Esophagus squamous epithelium (tissue), 4 donors: Measurements from ENCODE around the gene KIF26B.

Experiments used
- CTCF ChIP-seq, 6 experiments: fragments of 450-650 bp in 4 of 6; fragments of 200-600 bp in 2 of 6; sonication (generic) in 2 of 6; IDR thresholded peaks; one replicate each; pipeline ENCODE4 v1.5.1; 2016 to 2019; ENCODE audit warnings: antibody characterized with exemption in 6 of 6, mild to moderate bottlenecking in 4 of 6, moderate library complexity in 4 of 6
- POLR2A ChIP-seq, 4 donors: fragments of 450-650 bp; IDR thresholded peaks; one replicate each; pipeline ENCODE4 v1.6.1; 2017; ENCODE audit warnings: antibody characterized with exemption in 4 of 4, mild to moderate bottlenecking in 4 of 4, moderate library complexity in 3 of 4

GRCh38 chr1:245232931-245233330, 78.1 kb downstream of the KIF26B start:
- TF ChIP-seq CTCF (IDR thresholded peaks at IDR 0.05) (no peak), POLR2A (IDR thresholded peaks at IDR 0.05) (no peak)
